HepG2 (cell line): ENCODE data around the gene SYCP2. TPM values are rescaled to one million over a fixed set of nuclear protein-coding genes. Genes with fewer than 3 reads are reported as not detected.

Experiments used
- ATAC-seq: fragments of 200-7000 bp; cut with Tn5 transposase; 3 replicates; pipeline ENCODE4 v1.9.1; 2020; ENCODE audit warnings: mild to moderate bottlenecking, moderate library complexity
- BruUV-seq: library from RNA; stranded (reverse); fragments of 400-500 nt; replicated peaks from 2 replicates; lab custom pipeline; 2021; lab: Mats Ljungman, UMichigan
- CTCF ChIA-PET: fragments of 300-600 bp; formaldehyde crosslinking; extraction: SDS; loops from one replicate; lab custom pipeline; 2021; ENCODE audit warnings: low total read pairs, inconsistent platforms, low intra/inter-chr PET ratio; lab: Yijun Ruan, JAX
- POLR2A ChIA-PET: fragments of 350-600 bp; sonication (Branson Sonifier 250); formaldehyde crosslinking; loops from one replicate; lab custom pipeline; 2020; ENCODE audit warnings: antibody characterized with exemption, inconsistent platforms; lab: Yijun Ruan, JAX
- DNase-seq: peaks from one replicate; pipeline ENCODE4 v3.0.0-alpha.2; 2015; ENCODE audit warnings: low spot score
- FAIRE-seq: peaks from 3 replicates; lab custom pipeline; 2011; peaks lifted over from hg19 to GRCh38; lab: Jason Lieb, UNC
- H2AFZ ChIP-seq: one replicate; pipeline ENCODE4 v1.6.1; 2011; ENCODE audit warnings: low read length, inconsistent platforms
- H3K27ac ChIP-seq: fragments of 300-600 bp; 3 replicates; pipeline ENCODE4 v1.8.0; 2011; ENCODE audit warnings: mixed run types, mild to moderate bottlenecking, mixed read lengths, low read length, inconsistent platforms; ENCODE audit not compliant: insufficient read depth; ENCODE audit errors: extremely low read length
- H3K27me3 ChIP-seq, 2 experiments: fragments of 200-600 bp in 1 of 2; 2 replicates in 1 of 2; 3 replicates in 1 of 2; pipeline versions ENCODE4 v1.6.0 to v1.8.0; 2011; ENCODE audit warnings: low read length in 2 of 2, mild to moderate bottlenecking in 2 of 2, moderate library complexity in 2 of 2, inconsistent platforms in 1 of 2; ENCODE audit not compliant: insufficient read depth in 2 of 2, control insufficient read depth in 1 of 2
- H3K36me3 ChIP-seq, 2 experiments: fragments of 200-600 bp in 1 of 2; replicated peaks in 1 of 2; 2 replicates in 1 of 2; 3 replicates in 1 of 2; pipeline versions ENCODE4 v1.5.1 to v1.8.0; 2011; ENCODE audit warnings: low read length in 2 of 2, inconsistent platforms in 1 of 2; ENCODE audit not compliant: insufficient read depth in 2 of 2, control insufficient read depth in 1 of 2
- H3K4me1 ChIP-seq: 2 replicates; pipeline ENCODE4 v1.5.1; 2012; ENCODE audit warnings: low read length, inconsistent platforms; ENCODE audit not compliant: insufficient read depth
- H3K4me2 ChIP-seq: 2 replicates; pipeline ENCODE4 v1.6.0; 2011; ENCODE audit warnings: low read depth, low read length, inconsistent platforms
- H3K4me3 ChIP-seq, 3 experiments: fragments of 200-600 bp in 1 of 3; sonication (generic), shearing (Covaris generic) in 1 of 3; replicated peaks in 1 of 3; 2 replicates each; pipeline ENCODE4 v1.5.1; 2011 to 2016; ENCODE audit warnings: low read length in 3 of 3, inconsistent platforms in 2 of 3, low read depth in 2 of 3, mild to moderate bottlenecking in 2 of 3, control low read depth in 1 of 3, mixed read lengths in 1 of 3; ENCODE audit not compliant: insufficient read depth in 1 of 3
- H3K79me2 ChIP-seq: one replicate; pipeline ENCODE4 v1.6.1; 2011; ENCODE audit warnings: low read length, inconsistent platforms; ENCODE audit not compliant: insufficient read depth
- H3K9ac ChIP-seq: 2 replicates; pipeline ENCODE4 v1.6.0; 2011; ENCODE audit warnings: mild to moderate bottlenecking, low read depth, low read length, inconsistent platforms; ENCODE audit not compliant: insufficient read depth
- H3K9me3 ChIP-seq: 2 replicates; pipeline ENCODE4 v1.5.1; 2012; ENCODE audit warnings: mild to moderate bottlenecking, low read length
- H4K20me1 ChIP-seq: 2 replicates; pipeline ENCODE4 v1.6.0; 2011; ENCODE audit warnings: inconsistent platforms, mild to moderate bottlenecking, low read length, moderate library complexity; ENCODE audit not compliant: insufficient read depth
- AGO1 ChIP-seq: fragments of 200-400 bp; formaldehyde crosslinking; IDR thresholded peaks from 2 replicates; pipeline ENCODE4 v1.6.1; 2017; ENCODE audit warnings: mild to moderate bottlenecking, low read depth, low read length, moderate library complexity; ENCODE audit not compliant: poor library complexity, severe bottlenecking
- ARID5B ChIP-seq: IDR thresholded peaks from 2 replicates; pipeline ENCODE4 v1.4.0; 2020; ENCODE audit warnings: mild to moderate bottlenecking, missing genetic modification reagents
- ARNT ChIP-seq: fragments of 450-650 bp; IDR thresholded peaks from 2 replicates; pipeline ENCODE4 v1.6.1; 2017
- FOXK1 ChIP-seq: sonication (generic); formaldehyde crosslinking; IDR thresholded peaks from 2 replicates; pipeline ENCODE4 v1.4.0; 2020; ENCODE audit warnings: low read depth, missing genetic modification reagents, borderline replicate concordance
- FOXK2 ChIP-seq: fragments of 450-650 bp; IDR thresholded peaks from 2 replicates; pipeline ENCODE4 v1.6.1; 2016
- GMEB2 ChIP-seq: IDR thresholded peaks from 2 replicates; pipeline ENCODE4 v1.6.1; 2016; ENCODE audit warnings: missing biosample characterization, missing genetic modification reagents, low read depth
- HMG20A ChIP-seq: IDR thresholded peaks from 2 replicates; pipeline ENCODE4 v1.6.1; 2016; ENCODE audit warnings: borderline replicate concordance
- JUND ChIP-seq: sonication (generic); formaldehyde crosslinking; IDR thresholded peaks from 2 replicates; pipeline ENCODE4 v1.8.0; 2022; ENCODE audit warnings: mild to moderate bottlenecking, missing genetic modification reagents
- SPEN ChIP-seq: sonication (generic); formaldehyde crosslinking; IDR thresholded peaks from 2 replicates; pipeline ENCODE4 v1.5.1; 2020; ENCODE audit warnings: low read depth, mild to moderate bottlenecking, missing genetic modification reagents
- SRF ChIP-seq: IDR thresholded peaks from 2 replicates; pipeline ENCODE4 v1.6.1; 2011; ENCODE audit warnings: mild to moderate bottlenecking, low read depth, low read length, moderate library complexity
- XBP1 ChIP-seq: sonication (generic); formaldehyde crosslinking; IDR thresholded peaks from 2 replicates; pipeline ENCODE4 v1.5.0; 2020; ENCODE audit warnings: missing genetic modification reagents
- ZNF543 ChIP-seq: sonication (generic); formaldehyde crosslinking; IDR thresholded peaks from 2 replicates; pipeline ENCODE4 v1.4.0; 2020; ENCODE audit warnings: mild to moderate bottlenecking, missing genetic modification reagents
- ZNF605 ChIP-seq: sonication (generic); formaldehyde crosslinking; IDR thresholded peaks from 2 replicates; pipeline ENCODE4 v1.8.0; 2022; ENCODE audit warnings: mild to moderate bottlenecking, missing genetic modification reagents
- ZSCAN20 ChIP-seq: sonication (generic); formaldehyde crosslinking; IDR thresholded peaks from 2 replicates; pipeline ENCODE4 v1.4.0; 2020; ENCODE audit warnings: missing genetic modification reagents, mild to moderate bottlenecking, borderline replicate concordance
- WGBS: methylation state at CpG from one replicate; pipeline ENCODE4 v1.1.6; 2017; ENCODE audit warnings: low lambda C conversion rate; 5-methylcytosine and 5-hydroxymethylcytosine counted together
- in situ Hi-C: cut with HindIII; loops from 2 replicates; pipeline ENCODE4 v1.10.0; 2017; ENCODE audit warnings: low pct_unique_long_range_greater_than_20kb; ENCODE audit not compliant: extremely low pct_ligation_motif_present
- intact Hi-C: fragments of 100-400 bp; cut with micrococcal nuclease; formaldehyde crosslinking; loops from one replicate; pipeline ENCODE4 v1.10.0; 2022; ENCODE audit not compliant: unreplicated experiment
- polyA plus RNA-seq, 8 experiments: library from polyadenylated mRNA; depleted of rRNA in 3 of 8; stranded (reverse) in 7 of 8; unstranded in 1 of 8; fragments of >200 nt; fragmentation: Illumina TruSeq in 4 of 8; extraction: Trizol in 4 of 8; gene quantifications; 2 replicates each; pipeline versions ENCODE4 v1.2.1 to v1.2.3, GENCODE V29; 2011 to 2016; ENCODE audit warnings: low read depth in 4 of 8, missing spikeins in 1 of 8, mixed read lengths in 1 of 8; ENCODE audit not compliant: insufficient read depth in 1 of 8
- total RNA-seq, 5 experiments: library from RNA; depleted of rRNA; stranded (reverse); fragments of >200 nt; fragmentation: Illumina TruSeq; extraction: Trizol; gene quantifications; 2 replicates each; pipeline ENCODE4 v1.2.3, GENCODE V29; 2016; ENCODE audit warnings: low read depth in 1 of 5
- TF ChIP-seq, protein P1 (sequence below): sonication (generic); formaldehyde crosslinking; conservative IDR thresholded peaks from 2 replicates; pipeline ENCODE4 v1.4.0; 2020; ENCODE audit warnings: missing genetic modification reagents
- TF ChIP-seq, protein P2 (sequence below): sonication (generic); IDR thresholded peaks from 2 replicates; pipeline ENCODE4 v1.6.1; 2016; ENCODE audit warnings: low read depth, borderline replicate concordance

Gene SYCP2
- total and polyA plus RNA-seq, 2 of the 13 experiments (the other 11 are each of a cell fraction or from before 2014, with no cell fraction given): 0.07 to 0.24 TPM

DNA sequence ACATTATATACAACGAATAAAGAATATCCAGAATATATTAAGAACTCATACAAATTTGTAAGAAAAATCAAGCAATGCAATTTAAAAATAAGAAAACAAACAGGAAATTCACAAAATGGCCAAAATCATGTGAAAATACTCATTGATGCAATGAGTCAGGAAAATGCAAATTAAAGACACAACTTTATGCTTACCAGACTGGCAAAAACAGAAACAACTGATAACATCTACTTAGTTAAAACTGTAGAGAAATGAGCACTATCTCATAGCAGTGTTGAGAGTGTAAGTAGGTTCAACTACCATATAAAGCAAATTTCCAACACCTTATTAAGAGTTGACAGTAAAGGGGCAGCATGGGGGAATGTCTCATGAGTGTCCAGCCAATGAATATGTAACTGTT is 62.3 kb downstream of the SYCP2 start (continued):
- TF ChIP-seq ARID5B (CRISPR knock-in tag): no peak

DNA sequence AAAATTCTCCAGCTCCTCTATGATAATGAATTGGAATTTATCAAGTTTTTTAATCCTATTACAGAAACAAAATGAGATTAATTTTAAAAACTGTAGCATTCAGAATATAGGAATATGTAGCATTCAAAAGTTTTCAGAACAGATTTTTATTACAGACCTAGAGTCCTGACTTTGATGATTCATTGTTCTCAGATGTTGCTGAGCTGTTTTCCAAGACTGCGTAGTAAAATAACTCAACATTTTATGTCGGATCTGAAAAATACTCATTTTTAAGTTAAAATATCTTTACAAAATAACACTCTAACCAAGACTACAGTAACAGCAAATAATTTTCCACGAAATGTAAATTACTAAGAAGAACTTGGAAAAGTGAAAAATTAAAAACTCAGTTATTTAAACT is 67.1 kb downstream of the SYCP2 start:
- ATAC-seq: no peak
- WGBS: 42% methylated on average over 3 of the region's 3 CpGs

More for the DNA sequence above, 67.1 kb downstream of the SYCP2 start:
- ChIA-PET POLR2A (no interaction called here), CTCF (no interaction called here)
- intact Hi-C loops (no loop called here), in situ Hi-C loops (no loop called here)
- Histone ChIP-seq H3K27ac (no peak overlapping the region), H3K4me3 (no peak overlapping the region), H3K9ac (no peak overlapping the region), H3K4me2 (no peak overlapping the region), H4K20me1 (no peaks in the 10 kb centered on the region), H3K9me3 (no peaks in the 10 kb centered on the region), H3K36me3 (no peaks in the 10 kb centered on the region), H3K4me1 (no peaks in the 10 kb centered on the region), H3K27me3 (no peaks in the 10 kb centered on the region), H2AFZ (no peak overlapping the region), H3K79me2 (no peaks in the 10 kb centered on the region)
- DNase-seq (no peak), FAIRE-seq (no peak)
- TF ChIP-seq, protein P1, sequence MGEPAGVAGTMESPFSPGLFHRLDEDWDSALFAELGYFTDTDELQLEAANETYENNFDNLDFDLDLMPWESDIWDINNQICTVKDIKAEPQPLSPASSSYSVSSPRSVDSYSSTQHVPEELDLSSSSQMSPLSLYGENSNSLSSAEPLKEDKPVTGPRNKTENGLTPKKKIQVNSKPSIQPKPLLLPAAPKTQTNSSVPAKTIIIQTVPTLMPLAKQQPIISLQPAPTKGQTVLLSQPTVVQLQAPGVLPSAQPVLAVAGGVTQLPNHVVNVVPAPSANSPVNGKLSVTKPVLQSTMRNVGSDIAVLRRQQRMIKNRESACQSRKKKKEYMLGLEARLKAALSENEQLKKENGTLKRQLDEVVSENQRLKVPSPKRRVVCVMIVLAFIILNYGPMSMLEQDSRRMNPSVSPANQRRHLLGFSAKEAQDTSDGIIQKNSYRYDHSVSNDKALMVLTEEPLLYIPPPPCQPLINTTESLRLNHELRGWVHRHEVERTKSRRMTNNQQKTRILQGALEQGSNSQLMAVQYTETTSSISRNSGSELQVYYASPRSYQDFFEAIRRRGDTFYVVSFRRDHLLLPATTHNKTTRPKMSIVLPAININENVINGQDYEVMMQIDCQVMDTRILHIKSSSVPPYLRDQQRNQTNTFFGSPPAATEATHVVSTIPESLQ (CRISPR knock-in tag): no peak
- no peak for TF ChIP-seq SPEN (CRISPR knock-in tag)
- TF ChIP-seq ZNF543 (CRISPR knock-in tag): no peak
- no peak for TF ChIP-seq FOXK2
- TF ChIP-seq FOXK1: no peak
- TF ChIP-seq SRF: no peak
- TF ChIP-seq AGO1: no peak
- TF ChIP-seq ARNT: no peak
- no peak for TF ChIP-seq XBP1 (CRISPR knock-in tag)
- TF ChIP-seq ZSCAN20: no peak
- TF ChIP-seq HMG20A (CRISPR knock-in tag): no peak
- TF ChIP-seq GMEB2 (CRISPR knock-in tag): no peak
- TF ChIP-seq, protein P2, sequence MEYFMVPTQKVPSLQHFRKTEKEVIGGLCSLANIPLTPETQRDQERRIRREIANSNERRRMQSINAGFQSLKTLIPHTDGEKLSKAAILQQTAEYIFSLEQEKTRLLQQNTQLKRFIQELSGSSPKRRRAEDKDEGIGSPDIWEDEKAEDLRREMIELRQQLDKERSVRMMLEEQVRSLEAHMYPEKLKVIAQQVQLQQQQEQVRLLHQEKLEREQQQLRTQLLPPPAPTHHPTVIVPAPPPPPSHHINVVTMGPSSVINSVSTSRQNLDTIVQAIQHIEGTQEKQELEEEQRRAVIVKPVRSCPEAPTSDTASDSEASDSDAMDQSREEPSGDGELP: no peak
- no peak for TF ChIP-seq ZNF605 (CRISPR knock-in tag)
- TF ChIP-seq JUND (CRISPR knock-in tag): no peak
- BruUV-seq: no TSS peak
